OCI-LY1 (cell line): ENCODE results near the gene ARHGAP9.
"Not testable (repeated sequence)": the region's sequence is repeated elsewhere in the genome, so short reads cannot be mapped to it uniquely, and the experiment has no call there.

Source experiments
- H2AFZ ChIP-seq: fragments of 200-600 bp; sonication (generic), shearing (Covaris generic); 2 replicates; pipeline ENCODE4 v1.6.0; 2014; ENCODE audit warnings: antibody characterized with exemption, mild to moderate bottlenecking, low read length
- H3F3A ChIP-seq: fragments of 200-600 bp; sonication (generic), shearing (Covaris generic); 2 replicates; pipeline ENCODE4 v1.6.0; 2014; ENCODE audit warnings: mild to moderate bottlenecking, antibody characterized with exemption, low read length, moderate library complexity; ENCODE audit not compliant: insufficient read depth
- H3K27ac ChIP-seq: fragments of 200-600 bp; sonication (generic); 2 replicates; pipeline ENCODE4 v1.5.1; 2014; ENCODE audit warnings: low read length, mixed run types, mild to moderate bottlenecking, low read depth; ENCODE audit not compliant: poor library complexity, severe bottlenecking
- H3K27me3 ChIP-seq: fragments of 200-600 bp; sonication (generic); 2 replicates; pipeline ENCODE4 v1.6.0; 2014; ENCODE audit warnings: antibody characterized with exemption, mild to moderate bottlenecking, low read length, moderate library complexity; ENCODE audit not compliant: insufficient read depth
- H3K36me3 ChIP-seq: fragments of 200-600 bp; sonication (generic); 2 replicates; pipeline ENCODE4 v1.6.1; 2014; ENCODE audit warnings: mild to moderate bottlenecking, antibody characterized with exemption, low read length, moderate library complexity, mixed read lengths; ENCODE audit not compliant: insufficient read depth
- H3K4me1 ChIP-seq: fragments of 200-600 bp; sonication (generic); 2 replicates; pipeline ENCODE4 v1.5.1; 2014; ENCODE audit warnings: mild to moderate bottlenecking, low read length, moderate library complexity; ENCODE audit not compliant: insufficient read depth, severe bottlenecking
- H3K4me2 ChIP-seq: fragments of 200-600 bp; sonication (generic), shearing (Covaris generic); 2 replicates; pipeline ENCODE4 v1.6.1; 2014; ENCODE audit warnings: low read length
- H3K4me3 ChIP-seq: fragments of 200-600 bp; sonication (generic); 2 replicates; pipeline ENCODE4 v1.5.1; 2014; ENCODE audit warnings: low read length, low read depth, mild to moderate bottlenecking, mixed read lengths; ENCODE audit not compliant: poor library complexity, severe bottlenecking
- H3K79me2 ChIP-seq: fragments of 200-600 bp; shearing (Covaris generic); 2 replicates; pipeline ENCODE4 v1.6.1; 2016; ENCODE audit warnings: mixed run types, low read length, mixed read lengths; ENCODE audit not compliant: insufficient read depth
- H3K9ac ChIP-seq: fragments of 200-600 bp; sonication (generic), shearing (Covaris generic); 2 replicates; pipeline ENCODE4 v1.6.1; 2014; ENCODE audit warnings: mild to moderate bottlenecking, low read length, mixed read lengths
- H3K9me2 ChIP-seq: fragments of 200-600 bp; sonication (generic), shearing (Covaris generic); 2 replicates; pipeline ENCODE4 v1.6.1; 2014; ENCODE audit warnings: low read depth, mild to moderate bottlenecking, low read length, mixed read lengths
- H3K9me3 ChIP-seq: fragments of 200-600 bp; shearing (Covaris generic); 2 replicates; pipeline ENCODE4 v1.6.1; 2014; ENCODE audit warnings: low read length, mixed read lengths
- H4K20me1 ChIP-seq: fragments of 200-600 bp; sonication (generic), shearing (Covaris generic); 2 replicates; pipeline ENCODE4 v1.6.0; 2016; ENCODE audit warnings: mild to moderate bottlenecking, low read length; ENCODE audit not compliant: insufficient read depth
- CTCF ChIP-seq: fragments of 200-600 bp; sonication (generic), shearing (Covaris generic); IDR thresholded peaks from 2 replicates; pipeline ENCODE4 v1.5.1; 2017; ENCODE audit warnings: mild to moderate bottlenecking, antibody characterized with exemption, low read length, moderate library complexity, mixed read lengths
- EZH2 ChIP-seq: fragments of 200-600 bp; sonication (generic), shearing (Covaris generic); IDR thresholded peaks from 2 replicates; pipeline ENCODE4 v1.8.0; 2017; ENCODE audit warnings: borderline replicate concordance, mixed run types, mild to moderate bottlenecking, antibody characterized with exemption, low read length, moderate library complexity, mixed read lengths

ARHGAP9 gene

GRCh38 chr12:57497223-57498131 is 17.8 kb upstream of the ARHGAP9 start:
- Histone ChIP-seq H3K9me2 (no peaks in the 10 kb centered on the region), H3K9me3 (no peaks in the 10 kb centered on the region), H3K9ac (no peak overlapping the region), H3K4me1 (no peaks in the 10 kb centered on the region), H3K27me3 (no peaks in the 10 kb centered on the region), H3K27ac (no peak overlapping the region), H3K79me2 (no peaks in the 10 kb centered on the region), H2AFZ (no peak overlapping the region), H3K36me3 (peaks cover 78% of the 10 kb centered on the region), H3F3A (no peaks in the 10 kb centered on the region), H3K4me3 (no peak overlapping the region), H3K4me2 (no peak overlapping the region), H4K20me1 (no peaks in the 10 kb centered on the region)
- TF ChIP-seq CTCF (no peak), EZH2 (no peak)

DNA sequence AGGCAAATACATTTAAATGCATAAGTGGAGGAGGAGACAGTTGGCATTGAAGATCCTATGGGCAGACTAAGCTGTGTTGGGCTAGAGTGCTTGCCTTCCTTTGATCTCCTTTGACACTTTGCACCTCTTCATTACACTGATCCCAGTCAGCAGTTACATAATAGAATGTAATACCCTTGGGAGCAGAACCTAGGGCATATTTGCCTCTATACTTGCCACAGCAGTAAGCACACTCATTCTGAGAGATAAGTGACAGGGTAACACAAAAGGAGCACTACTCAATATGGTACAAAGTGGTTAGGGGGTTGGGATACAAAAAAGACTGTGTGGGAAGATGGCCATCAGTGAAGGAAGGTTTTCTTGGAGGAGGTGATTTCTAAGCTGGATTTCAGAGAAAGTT is 17.2 kb upstream of the ARHGAP9 start:
- H3F3A ChIP-seq = no peaks in the 10 kb centered on the region
- no peak overlapping the region for H3K4me2 ChIP-seq
- H4K20me1 ChIP-seq = no peaks in the 10 kb centered on the region
- H3K4me3 ChIP-seq = no peak overlapping the region
- no peak overlapping the region for H3K9ac ChIP-seq
- no peaks in the 10 kb centered on the region for H3K79me2 ChIP-seq
- H2AFZ ChIP-seq = no peak overlapping the region
- no peaks in the 10 kb centered on the region for H3K9me3 ChIP-seq
- H3K9me2 ChIP-seq = no peaks in the 10 kb centered on the region
- no peak overlapping the region for H3K27ac ChIP-seq
- H3K27me3 ChIP-seq = no peaks in the 10 kb centered on the region
- no peak for TF ChIP-seq EZH2
- TF ChIP-seq CTCF = no peak
- peaks cover 78% of the 10 kb centered on the region for H3K36me3 ChIP-seq
- no peaks in the 10 kb centered on the region for H3K4me1 ChIP-seq

DNA sequence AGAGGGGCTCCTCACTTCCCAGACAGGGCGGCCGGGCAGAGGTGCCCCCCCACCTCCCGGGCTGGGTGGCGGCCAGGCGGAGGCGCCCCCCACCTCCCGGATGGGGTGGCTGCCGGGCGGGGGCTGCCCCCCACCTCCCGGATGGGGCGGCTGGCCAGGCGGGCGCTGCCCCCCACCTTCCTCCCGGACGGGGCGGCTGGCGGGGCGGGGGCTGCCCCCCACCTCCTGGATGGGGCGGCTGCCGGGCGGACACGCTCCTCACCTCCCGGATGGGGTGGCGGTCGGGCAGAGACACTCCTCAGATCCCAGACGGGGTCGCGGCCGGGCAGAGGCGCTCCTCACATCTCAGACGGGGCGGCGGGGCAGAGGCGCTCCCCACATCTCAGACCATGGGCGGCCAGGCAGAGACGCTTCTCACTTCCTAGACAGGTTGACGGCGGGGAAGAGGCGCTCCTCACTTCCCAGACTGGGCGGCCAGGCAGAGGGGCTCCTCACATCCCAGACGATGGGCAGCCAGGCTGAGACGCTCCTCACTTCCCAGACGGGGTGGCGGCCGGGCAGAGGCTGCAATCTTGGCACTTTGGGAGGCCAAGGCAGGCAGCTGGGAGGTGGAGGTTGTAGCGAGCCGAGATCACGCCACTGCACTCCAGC is 15.5 kb upstream of the ARHGAP9 start:
- not testable (repeated sequence) for H3K4me3 ChIP-seq, H4K20me1 ChIP-seq, H2AFZ ChIP-seq, H3F3A ChIP-seq, H3K27ac ChIP-seq, H3K9ac ChIP-seq, H3K9me3 ChIP-seq, H3K27me3 ChIP-seq, H3K79me2 ChIP-seq, H3K9me2 ChIP-seq, H3K4me2 ChIP-seq, H3K4me1 ChIP-seq
- H3K36me3 ChIP-seq = peaks cover 78% of the 10 kb centered on the region
